PC-9 (cell line): ENCODE results near the gene CPHXL.

ENCODE experiments used
- EZH2 ChIP-seq: fragments of 200-600 bp; sonication (generic); IDR thresholded peaks from 2 replicates; pipeline ENCODE4 v1.8.0; 2017; ENCODE audit warnings: antibody characterized with exemption, low read depth
- TF ChIP-seq, protein P1 (sequence below): fragments of 200-600 bp; sonication (generic); conservative IDR thresholded peaks from 2 replicates; pipeline ENCODE4 v1.6.1; 2017; ENCODE audit warnings: mixed run types, antibody characterized with exemption, mild to moderate bottlenecking, moderate library complexity

DNA sequence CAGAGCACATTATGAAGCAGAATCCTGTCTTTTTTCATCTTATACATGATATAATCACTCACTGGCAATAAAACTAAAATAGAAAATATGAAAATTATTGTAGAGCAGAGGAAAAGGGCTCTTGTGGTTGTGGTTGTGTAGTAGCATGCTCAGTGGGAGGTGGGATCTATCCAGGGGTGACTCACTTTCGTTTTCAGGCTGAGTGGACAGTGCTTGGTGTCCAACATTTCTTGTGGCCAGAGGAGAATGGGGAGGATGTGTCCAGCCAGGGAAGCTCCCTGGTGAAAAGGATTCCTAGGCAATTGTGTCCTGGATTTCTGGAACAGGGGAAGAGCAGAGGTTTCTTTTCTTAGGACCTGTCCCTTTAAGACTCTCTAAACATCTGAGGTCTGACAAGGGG lies 31.9 kb upstream of the CPHXL start:
- TF ChIP-seq EZH2, result no peak
- TF ChIP-seq, protein P1, sequence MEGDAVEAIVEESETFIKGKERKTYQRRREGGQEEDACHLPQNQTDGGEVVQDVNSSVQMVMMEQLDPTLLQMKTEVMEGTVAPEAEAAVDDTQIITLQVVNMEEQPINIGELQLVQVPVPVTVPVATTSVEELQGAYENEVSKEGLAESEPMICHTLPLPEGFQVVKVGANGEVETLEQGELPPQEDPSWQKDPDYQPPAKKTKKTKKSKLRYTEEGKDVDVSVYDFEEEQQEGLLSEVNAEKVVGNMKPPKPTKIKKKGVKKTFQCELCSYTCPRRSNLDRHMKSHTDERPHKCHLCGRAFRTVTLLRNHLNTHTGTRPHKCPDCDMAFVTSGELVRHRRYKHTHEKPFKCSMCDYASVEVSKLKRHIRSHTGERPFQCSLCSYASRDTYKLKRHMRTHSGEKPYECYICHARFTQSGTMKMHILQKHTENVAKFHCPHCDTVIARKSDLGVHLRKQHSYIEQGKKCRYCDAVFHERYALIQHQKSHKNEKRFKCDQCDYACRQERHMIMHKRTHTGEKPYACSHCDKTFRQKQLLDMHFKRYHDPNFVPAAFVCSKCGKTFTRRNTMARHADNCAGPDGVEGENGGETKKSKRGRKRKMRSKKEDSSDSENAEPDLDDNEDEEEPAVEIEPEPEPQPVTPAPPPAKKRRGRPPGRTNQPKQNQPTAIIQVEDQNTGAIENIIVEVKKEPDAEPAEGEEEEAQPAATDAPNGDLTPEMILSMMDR, result no peak
